GM12891 (cell line): ENCODE data around the gene IFNA14.

Source experiments
- POLR2A ChIP-seq: IDR thresholded peaks from 2 replicates; pipeline ENCODE4 v1.6.1; 2011; ENCODE audit warnings: low read depth, low read length, control low read depth
- POU2F2 ChIP-seq: IDR thresholded peaks from 2 replicates; pipeline ENCODE4 v1.6.1; 2011; ENCODE audit warnings: low read depth, mild to moderate bottlenecking, control low read depth, low read length, moderate library complexity

GRCh38 chr9:21239911-21240310, at the start of gene IFNA14:
- TF ChIP-seq POU2F2 (no peak), POLR2A (no peak)
